A673 (cell line): ENCODE data around the gene KRTAP4-1. TPM values are rescaled to one million over a fixed set of nuclear protein-coding genes. Genes with fewer than 3 reads are reported as not detected.
"Not testable (repeated sequence)": the region's sequence is repeated elsewhere in the genome, so short reads cannot be mapped to it uniquely, and the experiment has no call there.

Experiments used
- BruUV-seq: library from RNA; stranded (reverse); fragments of 400-500 nt; replicated peaks from 2 replicates; lab custom pipeline; 2021; lab: Mats Ljungman, UMichigan
- CTCF ChIA-PET: fragments of 300-600 bp; sonication (Branson Sonifier 250); formaldehyde crosslinking; loops from one replicate; lab custom pipeline; 2022; ENCODE audit warnings: antibody characterized with exemption; lab: Charles Lee
- POLR2A ChIA-PET: fragments of 300-600 bp; sonication (Branson Sonifier 250); formaldehyde crosslinking; loops from one replicate; lab custom pipeline; 2022; ENCODE audit warnings: antibody characterized with exemption; ENCODE audit not compliant: low non-redundant PET; lab: Charles Lee
- DNase-seq: peaks from one replicate; pipeline ENCODE4 v3.0.0-alpha.2; 2015; ENCODE audit warnings: low spot score
- H3K27ac ChIP-seq: fragments of 200-600 bp; sonication (generic); 2 replicates; pipeline ENCODE4 v1.5.1; 2016; ENCODE audit warnings: mixed run types, low read depth, mild to moderate bottlenecking, mixed read lengths, antibody characterized with exemption, low read length; ENCODE audit not compliant: poor library complexity, severe bottlenecking
- H3K27me3 ChIP-seq: fragments of 200-600 bp; sonication (generic); replicated peaks from 2 replicates; pipeline ENCODE4 v1.6.1; 2017; ENCODE audit warnings: mixed run types, low read depth, mild to moderate bottlenecking, mixed read lengths, antibody characterized with exemption, low read length; ENCODE audit not compliant: insufficient read depth, poor library complexity
- H3K36me3 ChIP-seq: fragments of 200-600 bp; sonication (generic); 2 replicates; pipeline ENCODE4 v1.6.1; 2016; ENCODE audit warnings: mixed run types, mild to moderate bottlenecking, mixed read lengths, antibody characterized with exemption, low read length; ENCODE audit not compliant: insufficient read depth, poor library complexity, severe bottlenecking
- H3K4me1 ChIP-seq: fragments of 200-600 bp; sonication (generic); 2 replicates; pipeline ENCODE4 v1.6.1; 2017; ENCODE audit warnings: mixed run types, mild to moderate bottlenecking, mixed read lengths, antibody characterized with exemption, low read length; ENCODE audit not compliant: insufficient read depth, poor library complexity, severe bottlenecking
- H3K4me3 ChIP-seq: fragments of 200-600 bp; sonication (generic); 2 replicates; pipeline ENCODE4 v1.5.1; 2016; ENCODE audit warnings: low read depth, mixed run types, mild to moderate bottlenecking, mixed read lengths, low read length; ENCODE audit not compliant: poor library complexity, severe bottlenecking
- H3K9me3 ChIP-seq: fragments of 200-600 bp; sonication (generic); 2 replicates; pipeline ENCODE4 v1.6.1; 2016; ENCODE audit warnings: mixed run types, low read depth, mild to moderate bottlenecking, mixed read lengths, antibody characterized with exemption, low read length; ENCODE audit not compliant: poor library complexity, severe bottlenecking
- CTCF ChIP-seq: fragments of 300-800, 200-600 bp; sonication (generic); conservative IDR thresholded peaks from 2 replicates; pipeline ENCODE4 v1.5.1; 2017; ENCODE audit warnings: low read depth, mild to moderate bottlenecking, antibody characterized with exemption, low read length, moderate library complexity, mixed read lengths
- EZH2 ChIP-seq: fragments of 200-600 bp; sonication (generic); IDR thresholded peaks from 2 replicates; pipeline ENCODE4 v1.6.1; 2017; ENCODE audit warnings: borderline replicate concordance, low read depth, mild to moderate bottlenecking, mixed read lengths, antibody characterized with exemption, low read length; ENCODE audit not compliant: poor library complexity, severe bottlenecking
- intact Hi-C: fragments of 100-400 bp; cut with micrococcal nuclease; formaldehyde crosslinking; loops from one replicate; pipeline ENCODE4 v1.10.0; 2022; ENCODE audit not compliant: unreplicated experiment
- total RNA-seq: library from RNA; stranded (reverse); gene quantifications from 2 replicates; pipeline ENCODE4 v1.2.3, GENCODE V29; 2021

The KRTAP4-1 gene
- total RNA-seq, 1 experiment from 2014 or later: not detected

- intact Hi-C loops: no loop called here
- POLR2A ChIA-PET: no interaction called here
- no peak overlapping the region for H3K4me3 ChIP-seq
- no peaks in the 10 kb centered on the region for H3K9me3 ChIP-seq
- H3K27me3 ChIP-seq: no peaks in the 10 kb centered on the region
- peak overlapping the region; percentile 96 for H3K27ac ChIP-seq
- H3K4me1 ChIP-seq: peaks cover 43% of the 10 kb centered on the region
- H3K36me3 ChIP-seq: no peaks in the 10 kb centered on the region
- no TSS peak for BruUV-seq
- CTCF ChIA-PET: no interaction called here
- TF ChIP-seq EZH2 (no peak), CTCF (no peak)
- DNase-seq: no peak
Observed at GRCh38 chr17:41150026-41150425, 34.7 kb downstream of the KRTAP4-1 start.

GRCh38 chr17:41149652-41149985 is 35.1 kb downstream of the KRTAP4-1 start, which contains the start of gene KRTAP4-5:
TSS of gene KRTAP4-5 (minus strand) at chr17:41149825. CDS start at chr17:41149767, 58 bp downstream.
- intact Hi-C loops: loop anchor here (5.0 kb wide), 4 partner anchors 178 to 518 kb away; no protein-coding TSS in a partner anchor

GRCh38 chr17:41148971-41149651 is 35.6 kb downstream of the KRTAP4-1 start:
- peak; percentile 28 for DNase-seq
- intact Hi-C loops: loop anchor here (5.0 kb wide), 4 partner anchors 178 to 518 kb away; no protein-coding TSS in a partner anchor
- POLR2A ChIA-PET, H3K36me3 ChIP-seq, BruUV-seq, H3K27me3 ChIP-seq, H3K4me3 ChIP-seq, H3K9me3 ChIP-seq: not testable (repeated sequence)
- Histone ChIP-seq H3K27ac (peak overlapping the region; percentile 96), H3K4me1 (peaks cover 40% of the 10 kb centered on the region)
- CTCF ChIA-PET: interaction anchor here (0.5 kb wide), 1 partner anchor 499 kb away, joined by 10 read pairs; no protein-coding TSS in a partner anchor

More at GRCh38 chr17:41149652-41149985, 35.1 kb downstream of the KRTAP4-1 start, which contains the start of gene KRTAP4-5:
- Histone ChIP-seq H3K36me3 (no peaks in the 10 kb centered on the region), H3K4me1 (peaks cover 43% of the 10 kb centered on the region), H3K4me3 (no peak within 1 kb of the TSS), H3K27ac (peak within 1 kb of the TSS; percentile 96), H3K27me3 (no peaks in the 10 kb centered on the region), H3K9me3 (no peaks in the 10 kb centered on the region)
- no peak for TF ChIP-seq EZH2
- TF ChIP-seq CTCF: no peak
- ChIA-PET CTCF (no interaction called here), POLR2A (no interaction called here)
- no peak for DNase-seq
- no TSS peak for BruUV-seq
